NOMO-1 (cell line): ENCODE measurements around the gene ZNF740.

Experiments used
- DNase-seq, 2 experiments: peaks; one replicate each; lab custom pipeline; 2025; ENCODE audit not compliant: unreplicated experiment in 2 of 2; lab: John Stamatoyannopoulos, UW

Gene ZNF740

DNA sequence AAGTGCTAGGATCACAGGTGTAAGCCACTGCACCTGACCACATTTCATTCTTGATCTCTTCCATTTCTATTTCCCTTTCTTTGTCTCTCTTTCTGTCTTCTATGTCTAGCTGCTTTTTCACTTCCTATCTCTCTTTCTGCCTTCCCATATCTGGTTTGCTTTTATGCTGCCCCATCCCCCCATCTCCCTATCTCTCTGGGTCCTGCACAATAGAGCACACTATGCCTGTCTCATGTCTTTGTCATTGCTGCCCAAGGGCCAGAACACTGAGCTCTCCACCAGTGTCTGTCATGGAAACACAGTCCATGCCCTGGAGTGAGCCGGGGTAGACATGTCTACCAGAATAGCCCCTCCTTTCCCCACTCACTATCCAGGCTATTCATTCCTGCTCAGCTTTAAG, 63.8 kb downstream of the ZNF740 start:
- DNase-seq = peak in 1 of 2 experiments; percentile 46
